HG02610 (cell line): ENCODE results near the gene ACTL6B.
"Not testable (repeated sequence)": the region's sequence is repeated elsewhere in the genome, so short reads cannot be mapped to it uniquely, and the experiment has no call there.

Source experiments
- ATAC-seq: cut with Tn5 transposase; IDR thresholded peaks from one replicate; pipeline ENCODE4 v1.9.1; 2021; ENCODE audit warnings: mild to moderate bottlenecking, moderate library complexity; ENCODE audit not compliant: unreplicated experiment

ACTL6B gene

DNA sequence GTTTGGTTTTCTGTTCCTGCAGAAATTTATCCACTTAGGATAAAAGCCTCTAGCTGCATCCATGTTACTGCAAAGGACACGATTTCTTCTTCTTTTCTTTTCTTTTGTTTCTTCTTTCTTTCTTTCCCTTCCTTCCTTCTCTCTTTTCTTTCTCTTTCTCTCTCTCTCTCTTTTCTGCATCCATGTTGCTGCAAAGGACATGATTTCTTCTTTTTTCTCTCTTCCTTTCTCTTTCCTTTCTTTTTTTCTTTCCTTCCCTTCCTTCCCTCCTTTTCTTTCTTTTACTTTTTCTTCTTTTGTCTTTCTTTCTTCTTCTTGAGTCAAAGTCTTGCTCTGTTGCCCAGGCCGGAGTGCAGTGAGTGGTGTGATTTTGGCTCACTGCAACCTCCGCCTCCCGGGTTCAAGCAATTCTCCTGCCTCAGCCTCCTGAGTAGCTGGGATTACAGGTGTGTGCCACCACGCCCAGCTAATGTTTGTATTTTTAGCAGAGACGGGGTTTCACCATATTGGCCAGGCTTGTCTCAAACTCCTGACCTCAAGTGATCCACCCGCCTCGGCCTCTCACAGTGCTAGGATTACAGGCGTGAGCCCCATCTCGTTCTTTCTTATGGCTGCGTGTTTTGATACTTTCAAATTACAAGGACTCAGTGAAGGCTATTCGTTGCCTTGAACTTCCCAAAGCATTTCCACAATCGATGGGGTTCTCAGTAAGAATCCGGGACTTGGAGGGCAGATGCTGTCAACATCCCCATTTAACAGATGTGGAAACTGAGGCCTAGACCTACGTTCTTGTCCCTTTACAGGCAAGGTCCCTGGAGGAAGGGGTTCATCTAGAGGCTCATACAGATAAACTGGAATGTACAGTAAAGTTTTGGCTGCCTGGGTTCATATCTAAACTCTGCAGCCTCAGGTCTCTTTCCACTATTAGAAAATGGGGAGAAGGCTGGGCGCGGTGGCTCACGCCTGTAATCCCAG lies 15.4 kb upstream of the ACTL6B start:
- ATAC-seq, result no peak

GRCh38 chr7:100670074-100670473 lies 13.8 kb upstream of the ACTL6B start:
- no peak for ATAC-seq

- not testable (repeated sequence) for ATAC-seq
Measured at GRCh38 chr7:100669106-100669505, 12.9 kb upstream of the ACTL6B start.

DNA sequence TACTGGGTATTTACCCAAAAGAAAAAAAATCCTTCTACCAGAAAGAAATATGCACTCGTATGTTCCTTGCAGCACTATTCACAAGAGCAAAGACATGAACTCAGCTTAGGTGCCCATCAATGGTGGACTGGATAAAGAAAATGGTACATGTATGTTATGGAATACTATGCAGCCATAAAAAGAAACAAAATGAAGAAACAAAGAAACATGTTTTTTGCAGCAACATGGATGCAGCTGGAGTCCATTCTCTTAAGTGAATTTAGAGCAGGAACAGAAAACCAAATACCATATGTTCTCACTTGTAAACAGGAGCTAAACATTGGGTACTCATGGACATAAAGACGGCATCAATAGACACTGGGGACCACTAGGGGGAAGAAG lies 11.8 kb upstream of the ACTL6B start:
- no peak for ATAC-seq

DNA sequence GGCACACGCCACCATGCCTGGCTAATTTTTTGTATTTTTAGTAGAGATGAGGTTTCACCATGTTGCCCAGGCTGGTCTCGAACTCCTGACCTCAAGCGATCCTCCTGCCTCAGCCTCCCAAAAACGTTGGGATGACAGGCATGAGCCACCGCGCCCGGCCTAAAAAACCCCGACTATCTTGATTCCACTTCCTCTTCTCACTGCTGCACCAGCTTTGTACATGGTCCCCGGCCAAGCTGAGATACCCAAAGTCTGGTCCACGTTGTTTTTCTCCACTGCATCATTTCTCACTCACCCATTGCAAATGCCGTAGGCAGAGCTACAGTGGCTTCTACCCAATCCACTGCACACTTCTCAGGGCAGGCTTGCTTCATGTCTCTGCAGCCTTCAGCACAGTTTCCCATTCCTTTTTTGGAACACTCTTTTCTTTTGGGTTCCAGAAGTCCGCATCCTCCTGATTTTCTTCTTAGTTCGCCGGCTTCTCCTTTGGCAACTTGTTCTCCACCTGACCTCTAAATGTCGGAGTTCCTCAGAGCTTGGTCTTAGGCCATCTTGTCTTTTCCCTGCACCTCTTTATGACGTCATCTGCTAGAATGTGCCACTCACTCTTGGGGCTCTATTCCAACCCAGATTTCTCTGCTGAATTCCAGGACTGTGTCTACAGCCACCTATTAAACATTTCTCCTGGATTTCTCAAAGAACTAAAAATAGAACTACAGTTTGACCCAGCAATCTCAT lies 11.3 kb upstream of the ACTL6B start:
- no peak for ATAC-seq

DNA sequence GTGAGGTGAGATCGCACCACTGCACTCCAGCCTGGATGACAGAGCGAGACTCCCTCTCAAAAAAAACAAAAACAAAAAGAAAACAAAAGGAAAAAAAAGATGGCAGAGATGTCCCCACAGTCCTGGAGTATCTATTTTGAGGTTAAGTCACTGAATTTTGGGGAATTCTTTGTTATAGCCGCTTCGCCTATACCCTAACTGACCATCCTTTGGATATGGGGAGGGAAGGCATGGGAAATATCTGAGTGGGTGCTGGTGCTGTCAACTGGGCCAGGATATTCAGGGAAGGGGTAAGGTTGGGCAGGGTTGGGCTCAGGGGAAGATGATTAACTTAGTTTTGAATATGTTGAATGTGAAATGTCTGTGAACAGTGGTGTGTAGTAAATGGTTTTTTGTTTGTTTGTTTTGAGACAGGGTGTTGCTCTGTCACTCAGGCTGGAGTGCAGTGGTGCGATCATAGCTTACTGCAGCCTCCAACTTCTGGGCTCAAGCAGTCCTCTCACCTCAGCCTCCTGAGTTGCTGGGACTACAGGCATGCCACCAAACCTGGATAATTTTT lies 9.0 kb upstream of the ACTL6B start:
- ATAC-seq, result no peak

DNA sequence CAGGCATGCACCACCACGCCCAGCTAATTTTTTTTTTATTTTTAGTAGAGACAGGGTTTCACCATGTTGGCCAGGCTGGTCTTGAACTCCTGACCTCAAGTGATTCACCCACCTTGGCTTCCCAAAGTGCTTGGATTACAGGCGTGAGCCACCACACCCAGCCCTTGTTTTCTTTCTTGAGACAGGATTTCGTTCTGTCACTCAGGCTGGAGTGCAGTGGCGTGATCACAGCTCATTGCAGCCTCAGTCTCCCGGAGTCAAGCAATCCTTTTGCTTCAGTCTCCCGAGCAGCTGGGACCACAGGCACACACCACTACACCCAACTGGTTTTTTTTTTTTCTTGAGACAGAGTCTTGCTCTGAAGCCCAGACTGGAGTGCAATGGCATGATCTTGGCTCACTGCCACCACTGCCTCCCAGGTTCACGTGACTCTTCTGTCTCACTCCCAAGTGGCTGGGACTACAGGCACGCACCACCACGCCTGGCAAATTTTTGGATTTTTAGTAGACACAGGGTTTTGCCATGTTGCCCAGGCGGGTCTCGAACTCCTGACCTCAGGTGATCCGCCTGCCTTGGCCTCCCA lies 6.0 kb upstream of the ACTL6B start:
- ATAC-seq, result not testable (repeated sequence)

GRCh38 chr7:100654908-100655831 lies 1.1 kb downstream of the ACTL6B start:
- ATAC-seq, result no peak

- no peak for ATAC-seq
Measured at GRCh38 chr7:100649826-100650565, 6.3 kb downstream of the ACTL6B start.

DNA sequence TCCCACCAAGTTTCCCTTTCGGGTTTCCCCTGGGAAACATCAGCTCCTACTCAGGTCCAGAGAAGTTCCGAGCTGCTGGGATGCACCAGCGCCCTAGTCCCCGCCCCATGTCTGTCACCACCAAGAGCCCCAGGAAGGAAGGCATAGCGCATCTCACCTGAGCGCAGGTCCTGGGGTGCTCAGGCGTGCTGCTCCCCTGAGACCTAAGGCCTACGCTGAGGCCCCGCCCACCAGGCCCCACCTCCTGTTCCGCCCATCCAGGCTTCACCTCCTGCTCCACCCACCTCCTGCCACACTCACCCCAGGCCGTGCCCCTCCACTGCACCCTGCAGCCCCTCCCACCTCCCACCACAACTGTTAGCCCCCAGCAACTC lies 13.7 kb downstream of the ACTL6B start:
- no peak for ATAC-seq

GRCh38 chr7:100641860-100642533 lies 14.3 kb downstream of the ACTL6B start:
- no peak for ATAC-seq

GRCh38 chr7:100641463-100641859 lies 14.8 kb downstream of the ACTL6B start, which contains the start of gene TFR2:
Gene TFR2, minus strand, starts transcription at chr7:100641552. Its CDS starts 43 bp downstream, at chr7:100641509.
- no peak for ATAC-seq

- ATAC-seq, result no peak
Measured at GRCh38 chr7:100640517-100641440, 15.5 kb downstream of the ACTL6B start.

DNA sequence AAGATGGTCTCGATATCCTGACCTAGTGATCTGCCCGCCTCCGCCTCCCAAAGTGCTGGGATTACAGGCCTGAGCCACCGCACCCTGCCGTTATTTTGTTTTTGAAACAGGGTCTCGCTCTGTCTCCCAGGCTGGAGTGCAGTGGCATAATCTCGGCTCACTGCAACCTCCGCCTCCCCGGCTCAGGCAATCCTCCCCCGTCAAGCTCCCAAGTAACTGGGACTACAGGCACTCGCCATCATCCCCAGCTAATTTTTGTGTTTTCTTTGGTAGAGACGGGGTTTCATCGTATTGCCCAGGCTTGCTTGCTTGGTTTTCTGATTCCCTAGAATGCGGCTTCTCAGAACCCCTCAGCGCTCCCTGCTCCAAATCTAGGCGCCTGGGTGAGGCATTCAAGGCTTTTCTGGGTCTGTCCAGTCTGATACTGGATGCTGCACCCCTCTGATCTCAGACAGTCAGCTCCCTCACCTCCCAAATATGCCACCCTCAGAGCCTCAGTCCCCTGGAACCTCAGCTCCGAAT lies 16.2 kb downstream of the ACTL6B start:
- no peak for ATAC-seq

DNA sequence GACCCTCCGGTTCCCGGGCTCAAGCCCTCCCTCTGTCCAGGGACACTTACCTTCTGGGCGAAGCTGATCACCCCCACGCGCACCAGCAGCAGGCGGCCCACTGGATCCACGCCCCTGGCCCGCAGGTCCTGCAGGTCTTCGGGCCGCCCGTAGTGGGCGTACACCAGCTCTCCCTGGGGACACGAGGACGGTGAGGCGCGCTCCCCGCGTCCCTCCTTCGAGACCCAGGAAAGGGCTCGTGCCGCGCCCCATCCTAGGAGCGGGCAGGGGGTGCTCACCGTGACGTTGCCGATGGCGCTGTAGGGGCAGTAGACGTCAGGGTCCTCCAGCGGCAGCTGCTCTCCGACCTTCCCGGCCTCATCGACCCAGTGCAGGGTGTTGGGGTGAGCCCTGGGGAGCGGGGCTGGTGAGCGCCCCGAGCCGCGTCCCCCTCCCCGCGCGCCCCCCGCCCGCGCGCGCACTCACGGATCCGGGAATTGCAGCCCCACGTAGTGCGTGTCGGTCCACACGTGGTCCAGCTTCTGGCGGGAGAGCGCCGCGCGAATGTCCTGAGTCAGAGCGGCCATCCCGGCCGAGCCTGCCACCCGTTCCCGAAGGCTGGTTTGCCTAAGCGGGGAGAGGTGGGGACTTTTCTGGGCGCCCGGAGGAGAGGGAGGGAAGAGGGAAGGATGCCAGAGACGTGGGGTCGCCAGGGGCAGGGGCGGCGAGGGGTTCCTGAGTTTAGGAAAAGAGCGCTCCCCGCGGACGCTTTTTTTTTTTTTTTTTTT lies 23.1 kb downstream of the ACTL6B start:
- ATAC-seq, result no peak

- no peak for ATAC-seq
Measured at GRCh38 chr7:100630066-100630465, 26.2 kb downstream of the ACTL6B start.
